Fibroblast of lung (primary cell): Measurements from ENCODE around the gene OVCA2. TPM values are rescaled to one million over a fixed set of nuclear protein-coding genes. Genes with fewer than 3 reads are reported as not detected.

Source experiments
- DNase-seq, 2 donors: peaks; one replicate each; pipeline versions ENCODE4 v3.0.0 to v3.0.0-alpha.2; 2010; ENCODE audit warnings: low read depth in 2 of 2
- H2AFZ ChIP-seq: 2 replicates; pipeline ENCODE4 v1.5.1; 2012; ENCODE audit warnings: low read length, control low read depth, inconsistent platforms
- H3K27ac ChIP-seq: 2 replicates; pipeline ENCODE4 v1.5.1; 2011; ENCODE audit warnings: low read length, control low read depth; ENCODE audit not compliant: insufficient read depth
- H3K27me3 ChIP-seq: 2 replicates; pipeline ENCODE4 v1.5.1; 2011; ENCODE audit warnings: mild to moderate bottlenecking, low read length; ENCODE audit not compliant: control insufficient read depth, insufficient read depth
- H3K36me3 ChIP-seq: 2 replicates; pipeline ENCODE4 v1.5.1; 2011; ENCODE audit warnings: low read length; ENCODE audit not compliant: control insufficient read depth, insufficient read depth
- H3K4me1 ChIP-seq: 2 replicates; pipeline ENCODE4 v1.5.1; 2011; ENCODE audit warnings: low read length; ENCODE audit not compliant: control insufficient read depth, insufficient read depth; ENCODE audit errors: extremely low read depth
- H3K4me2 ChIP-seq: 2 replicates; pipeline ENCODE4 v1.5.1; 2011; ENCODE audit warnings: low read length, control low read depth; ENCODE audit not compliant: insufficient read depth; ENCODE audit errors: extremely low read depth
- H3K4me3 ChIP-seq, 4 experiments: fragments of 200-600 bp in 1 of 4; sonication (generic) in 1 of 4; replicated peaks in 1 of 4; 2 replicates each; pipeline ENCODE4 v1.5.1; 2011 to 2016; ENCODE audit warnings: low read length in 4 of 4, low read depth in 3 of 4, mild to moderate bottlenecking in 3 of 4, control low read depth in 2 of 4, inconsistent platforms in 1 of 4, mixed read lengths in 1 of 4; ENCODE audit not compliant: insufficient read depth in 1 of 4; ENCODE audit errors: control extremely low read depth in 1 of 4
- H3K79me2 ChIP-seq: 2 replicates; pipeline ENCODE4 v1.5.1; 2012; ENCODE audit warnings: mild to moderate bottlenecking, low read length, inconsistent platforms; ENCODE audit not compliant: control insufficient read depth, insufficient read depth
- H3K9ac ChIP-seq: 2 replicates; pipeline ENCODE4 v1.5.1; 2011; ENCODE audit warnings: mild to moderate bottlenecking, low read length, control low read depth; ENCODE audit not compliant: insufficient read depth
- H3K9me3 ChIP-seq: 2 replicates; pipeline ENCODE4 v1.5.1; 2012; ENCODE audit warnings: low read depth, low read length; ENCODE audit not compliant: control insufficient read depth, insufficient read depth
- H4K20me1 ChIP-seq: 2 replicates; pipeline ENCODE4 v1.5.1; 2011; ENCODE audit warnings: low read length; ENCODE audit not compliant: control insufficient read depth, insufficient read depth; ENCODE audit errors: extremely low read depth
- CTCF ChIP-seq, 2 donors: IDR thresholded peaks in 1 of 2; conservative IDR thresholded peaks in 1 of 2; 1 replicate in 1 of 2; 2 replicates in 1 of 2; pipeline ENCODE4 v1.5.1; 2011 to 2012; ENCODE audit warnings: low read length in 2 of 2, control low read depth in 1 of 2, inconsistent platforms in 1 of 2, low read depth in 1 of 2, mild to moderate bottlenecking in 1 of 2
- EZH2 ChIP-seq: IDR thresholded peaks from 2 replicates; pipeline ENCODE4 v1.5.1; 2012; ENCODE audit warnings: low read length, control low read depth, mild to moderate bottlenecking; ENCODE audit errors: missing control alignments
- polyA plus RNA-seq, 2 donors: library from polyadenylated mRNA; depleted of rRNA in 1 of 2; stranded (reverse) in 1 of 2; unstranded in 1 of 2; fragments of >200 nt; gene quantifications; 2 replicates each; pipeline ENCODE4 v1.2.1, GENCODE V29; 2011 to 2012; ENCODE audit warnings: missing spikeins in 1 of 2
- total RNA-seq: library from RNA; depleted of rRNA; stranded (reverse); fragments of >200 nt; gene quantifications from 2 replicates; pipeline ENCODE4 v1.2.1, GENCODE V29; 2014

The OVCA2 gene
- total and polyA plus RNA-seq, 2 donors (not counting 1 experiment from before 2014, with no cell fraction given) = 27.9 to 40.6 TPM

- H3K36me3 ChIP-seq = peaks cover 3% of the 10 kb centered on the region
- peak; percentile 76 to 87 for DNase-seq
- H3K4me3 ChIP-seq = no peak overlapping the region
- peak overlapping the region; percentile 51 for H3K4me2 ChIP-seq
- H3K27me3 ChIP-seq = no peaks in the 10 kb centered on the region
- H3K9ac ChIP-seq = peak overlapping the region; percentile 68
- H3K79me2 ChIP-seq = no peaks in the 10 kb centered on the region
- no peaks in the 10 kb centered on the region for H3K9me3 ChIP-seq
- H3K4me1 ChIP-seq = peaks cover 66% of the 10 kb centered on the region
- no peaks in the 10 kb centered on the region for H4K20me1 ChIP-seq
- no peak overlapping the region for H2AFZ ChIP-seq
- H3K27ac ChIP-seq = peak overlapping the region; percentile 96
- no peak for TF ChIP-seq EZH2
- peak in 1 of 2 donors; percentile 16 for TF ChIP-seq CTCF (conservative IDR thresholded peaks at IDR 0.05 in 1 of 2, IDR thresholded peaks at IDR 0.05 in 1 of 2; ENCODE audit: low read depth in 1 of 2, low read length in 2 of 2)
Observed at GRCh38 chr17:2071455-2072281, 29.8 kb downstream of the OVCA2 start.

- H3K4me2 ChIP-seq = no peak overlapping the region
- no peak for DNase-seq
- peaks cover 46% of the 10 kb centered on the region for H3K4me1 ChIP-seq
- peaks cover 6% of the 10 kb centered on the region for H3K36me3 ChIP-seq
- no peaks in the 10 kb centered on the region for H3K27me3 ChIP-seq
- TF ChIP-seq CTCF (conservative IDR thresholded peaks at IDR 0.05 in 1 of 2, IDR thresholded peaks at IDR 0.05 in 1 of 2; ENCODE audit: low read depth in 1 of 2, low read length in 2 of 2) = no peak
- no peak for TF ChIP-seq EZH2
- H3K9ac ChIP-seq = no peak overlapping the region
- H3K27ac ChIP-seq = no peak overlapping the region
- no peak overlapping the region for H2AFZ ChIP-seq
- H3K79me2 ChIP-seq = no peaks in the 10 kb centered on the region
- H4K20me1 ChIP-seq = no peaks in the 10 kb centered on the region
- H3K9me3 ChIP-seq = no peaks in the 10 kb centered on the region
- no peak overlapping the region for H3K4me3 ChIP-seq
Observed at GRCh38 chr17:2074919-2075318, 33.1 kb downstream of the OVCA2 start.

- no peak overlapping the region for H3K4me2 ChIP-seq
- peak overlapping the region; percentile 64 for H3K27ac ChIP-seq
- no peaks in the 10 kb centered on the region for H3K79me2 ChIP-seq
- no peaks in the 10 kb centered on the region for H3K27me3 ChIP-seq
- no peak overlapping the region for H2AFZ ChIP-seq
- no peaks in the 10 kb centered on the region for H3K9me3 ChIP-seq
- TF ChIP-seq CTCF (conservative IDR thresholded peaks at IDR 0.05 in 1 of 2, IDR thresholded peaks at IDR 0.05 in 1 of 2; ENCODE audit: low read depth in 1 of 2, low read length in 2 of 2) (peak in 1 of 2 donors; percentile 17), EZH2 (no peak)
- no peak overlapping the region for H3K4me3 ChIP-seq
- peaks cover 40% of the 10 kb centered on the region for H3K4me1 ChIP-seq
- peaks cover 5% of the 10 kb centered on the region for H3K36me3 ChIP-seq
- DNase-seq = peak; percentile 69 to 80
- no peaks in the 10 kb centered on the region for H4K20me1 ChIP-seq
- H3K9ac ChIP-seq = no peak overlapping the region
Observed at GRCh38 chr17:2075336-2076086, 33.7 kb downstream of the OVCA2 start.
